DMS114 treated with DMSO at 0.1 percent for 48 hours (cell line): ENCODE data around the gene MVD.
"Not testable (repeated sequence)": the region's sequence is repeated elsewhere in the genome, so short reads cannot be mapped to it uniquely, and the experiment has no call there.

Experiments used
- DNase-seq: peaks from one replicate; lab custom pipeline; 2025; ENCODE audit not compliant: unreplicated experiment; lab: John Stamatoyannopoulos, UW

Gene MVD

DNA sequence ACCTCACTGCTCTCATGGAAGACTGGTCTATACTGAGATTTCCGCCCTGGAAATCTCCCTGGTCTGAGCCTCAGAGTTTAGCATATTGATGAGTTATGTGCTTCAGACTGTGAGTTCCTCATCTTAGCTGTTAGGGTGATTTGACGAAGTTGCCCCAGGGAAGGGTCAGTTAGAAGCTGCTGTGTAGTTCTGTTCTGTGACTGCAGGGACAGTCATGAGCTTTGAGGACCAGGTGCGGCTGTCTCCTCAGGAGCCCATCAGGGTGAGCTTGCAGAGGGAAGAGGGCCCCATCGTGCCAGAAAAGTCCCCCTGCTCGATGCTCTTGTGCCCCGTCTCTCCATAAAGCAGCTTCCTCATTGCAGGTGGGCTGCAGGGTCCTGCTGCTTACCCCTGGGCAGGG lies 52.8 kb downstream of the MVD start:
- no peak for DNase-seq

- DNase-seq, result not testable (repeated sequence)
Measured at GRCh38 chr16:88609426-88609825, 53.5 kb downstream of the MVD start.

DNA sequence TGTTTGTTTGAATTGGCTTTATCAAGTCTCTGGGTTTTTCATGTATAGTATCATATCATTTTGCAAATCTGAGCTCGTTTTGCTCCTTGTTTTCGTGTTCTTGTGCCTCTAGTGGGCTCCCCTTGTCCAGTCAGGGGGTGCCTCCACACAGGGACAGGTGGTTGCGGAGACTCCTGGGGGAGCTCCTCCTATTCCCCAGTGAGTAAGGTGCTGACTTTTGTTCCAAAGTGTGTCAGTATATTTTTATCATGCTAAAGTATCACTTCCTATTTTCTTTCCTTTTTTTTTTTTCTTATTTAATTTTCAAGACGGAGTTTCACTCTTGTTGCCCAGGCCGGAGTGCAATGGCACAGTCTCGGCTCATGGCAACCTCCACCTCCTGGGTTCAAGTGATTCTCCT lies 54.8 kb downstream of the MVD start:
- DNase-seq, result no peak

DNA sequence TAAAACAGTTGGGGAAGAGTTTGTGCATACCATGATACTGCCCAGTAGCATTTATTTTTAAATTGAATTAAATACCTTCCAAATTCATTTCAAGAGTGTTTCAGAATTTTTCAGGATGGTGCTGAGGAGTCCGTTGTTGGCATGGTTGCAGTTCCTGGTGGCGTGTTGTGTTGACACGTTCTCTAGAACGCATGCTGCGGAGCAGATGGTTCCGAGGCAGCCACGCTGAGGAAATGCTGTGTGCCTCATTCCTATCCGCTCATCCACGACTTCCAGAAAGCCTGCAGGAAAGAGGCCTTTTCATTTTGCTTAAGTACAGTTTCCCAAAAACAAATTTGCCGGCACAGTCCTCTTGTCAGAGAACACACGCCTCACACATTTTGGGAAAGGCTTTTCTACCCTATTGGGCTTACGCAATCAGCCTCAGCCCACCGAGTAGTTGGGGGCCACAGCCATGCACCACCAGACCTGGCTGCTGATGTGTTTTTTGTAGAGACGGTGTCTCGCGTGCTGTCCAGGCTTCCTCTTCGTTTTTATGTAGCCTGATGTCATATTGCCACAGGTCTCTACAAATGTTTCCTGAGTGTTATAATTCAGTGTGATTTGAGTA lies 56.6 kb downstream of the MVD start:
- no peak for DNase-seq

DNA sequence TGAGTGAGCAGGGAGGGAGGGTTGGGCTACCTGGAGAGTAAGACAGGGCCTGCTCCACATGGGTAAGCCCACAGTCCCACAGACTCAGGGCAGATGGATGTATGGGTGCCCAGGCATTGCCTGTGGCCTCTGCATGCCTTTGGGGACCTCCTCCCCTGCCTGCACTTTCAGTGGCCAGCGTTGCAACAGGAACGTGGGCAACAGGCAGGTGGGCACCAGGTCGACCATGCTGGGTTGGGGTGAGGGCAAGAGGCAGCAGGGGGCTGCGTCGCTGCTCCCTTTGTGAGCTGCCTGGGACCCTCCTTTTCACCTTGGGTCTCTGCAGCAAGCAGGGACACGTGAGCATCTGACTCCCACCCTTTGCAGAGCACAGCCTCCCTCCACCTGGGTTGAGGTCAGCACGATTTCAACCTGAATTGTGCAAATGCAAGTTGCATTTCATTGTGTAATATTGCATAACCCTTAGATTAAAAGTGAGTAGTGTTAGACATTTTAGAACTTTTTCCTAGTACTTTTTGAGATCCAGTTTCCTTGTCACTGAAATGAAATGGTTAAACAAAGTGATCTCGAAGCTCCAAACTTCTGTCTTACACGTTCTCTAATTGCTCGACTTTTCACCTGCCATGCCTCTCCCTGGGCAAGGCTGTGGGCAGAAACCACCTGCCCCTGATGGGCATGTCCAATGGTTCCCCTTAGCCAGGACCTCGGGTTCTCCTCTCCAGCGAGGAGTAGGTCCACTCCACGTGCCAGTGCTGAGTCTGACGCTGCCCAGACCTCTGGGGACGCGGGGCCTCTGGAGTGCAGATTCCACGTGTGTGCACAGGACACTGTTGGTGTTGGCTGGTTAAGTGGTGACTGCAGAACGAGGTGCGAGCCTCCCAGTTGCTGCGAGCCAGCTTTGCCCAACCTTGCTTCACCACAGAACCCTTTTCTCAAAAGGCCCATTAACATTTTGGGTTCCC lies 57.4 kb downstream of the MVD start:
- DNase-seq, result no peak

- no peak for DNase-seq
Measured at GRCh38 chr16:88602091-88602490, 60.8 kb downstream of the MVD start.
